ENCODE data around the gene REC8. TPM values are rescaled to one million over a fixed set of nuclear protein-coding genes. Genes with fewer than 3 reads are reported as not detected.
A peak's percentile ranks its signal among the peaks of the same experiment; 100 is the strongest.

The REC8 gene
- total RNA-seq = 10 to 100 TPM; 32.4 to 82.5 (median 41.5) TPM
- 16.7 TPM for total RNA-seq (2013)
- total RNA-seq = 8.3 to 87.8 (median 24.5) reads per million in 29 experiments

- POLR2A ChIA-PET = interaction anchor here (0.5 to 1.2 kb wide), 6 partner anchors 8 to 227 kb away, joined by 4 to 9 read pairs (median 4); partner anchors contain the start of gene NYNRIN (in 1 of the 2)
Measured at GRCh38 chr14:24171422-24172260, at the start of gene REC8. Gene REC8, plus strand, starts transcription at chr14:24172080. Its CDS starts 473 bp downstream, at chr14:24172553.

GRCh38 chr14:24122416-24122815, 49.5 kb upstream of the REC8 start:
- Mint-ChIP-seq H3K4me3 (no peak overlapping the region), H3K36me3 (peaks cover 54% of the 10 kb centered on the region), H3K4me1 (peaks cover 7 to 13% (median 7%) of the 10 kb centered on the region in 3 donors), H3K27ac (peak overlapping the region in 1 of 2 donors; percentile 9), H3K9me3 (no peaks in the 10 kb centered on the region), H3K27me3 (no peaks in the 10 kb centered on the region)
- Histone ChIP-seq H3K27me3 (replicated peaks in 1 of 2; ENCODE audit: control insufficient read depth in 2 of 2, extremely low read depth in 1 of 2, insufficient read depth in 2 of 2, low read length in 1 of 2) (no peaks in the 10 kb centered on the region), H3K4me3 (ENCODE audit: control insufficient read depth in 1 of 2, extremely low read depth in 1 of 2, low read length in 1 of 2) (no peak overlapping the region), H3K27ac (ENCODE audit: low read length) (no peak overlapping the region), H3K36me3 (ENCODE audit: control insufficient read depth in 2 of 2, extremely low read depth in 1 of 2, insufficient read depth in 1 of 2, low read length in 1 of 2) (peaks cover 3 to 69% of the 10 kb centered on the region in 2 donors), H3K9me3 (no peaks in the 10 kb centered on the region), H3K4me1 (ENCODE audit: control insufficient read depth in 1 of 2, extremely low read depth in 1 of 2, insufficient read depth in 2 of 2, low read length in 2 of 2) (peaks cover 0 to 2% of the 10 kb centered on the region in 2 experiments)
- ChIA-PET POLR2A (interaction anchor here (0.7 to 1.0 kb wide), 5 partner anchors 11 to 301 kb away, joined by 3 to 6 read pairs (median 4); partner anchors contain the start of gene PSME1 (in 1 of the 2)), CTCF (interaction anchor here in 1 of 2 donors (0.7 to 1.7 kb wide), 2 partner anchors 14 to 521 kb away, joined by 3 to 6 read pairs; no protein-coding TSS in a partner anchor)
- 93% methylated on average over 4 of the region's 4 CpGs for WGBS (ENCODE audit: insufficient coverage)
- DNase-seq (no peak), ATAC-seq (replicated peaks in 1 of 4) (peak in 1 of 4 experiments; percentile 8)

More at GRCh38 chr14:24171422-24172260, at the start of gene REC8:
- peak; percentile 47 to 87 (median 77) for DNase-seq
- Histone ChIP-seq H3K27ac (ENCODE audit: low read length) (peak within 1 kb of the TSS; percentile 27), H3K27me3 (replicated peaks in 1 of 2; ENCODE audit: control insufficient read depth in 2 of 2, extremely low read depth in 1 of 2, insufficient read depth in 2 of 2, low read length in 1 of 2) (no peaks in the 10 kb centered on the region), H3K4me3 (ENCODE audit: control insufficient read depth in 1 of 2, extremely low read depth in 1 of 2, low read length in 1 of 2) (peak within 1 kb of the TSS; percentile 48 to 58), H3K9me3 (no peaks in the 10 kb centered on the region), H3K4me1 (ENCODE audit: control insufficient read depth in 1 of 2, extremely low read depth in 1 of 2, insufficient read depth in 2 of 2, low read length in 2 of 2) (peaks cover 2 to 28% of the 10 kb centered on the region in 2 experiments), H3K36me3 (ENCODE audit: control insufficient read depth in 2 of 2, extremely low read depth in 1 of 2, insufficient read depth in 1 of 2, low read length in 1 of 2) (peaks cover 3 to 22% of the 10 kb centered on the region in 2 donors)
- peaks cover 26 to 52% (median 37%) of the 10 kb centered on the region in 3 donors for H3K4me1 Mint-ChIP-seq
- peak within 1 kb of the TSS; percentile 79 to 91 (median 86) for H3K4me3 Mint-ChIP-seq
- H3K9me3 Mint-ChIP-seq = no peaks in the 10 kb centered on the region
- ATAC-seq (replicated peaks in 1 of 4) = peak; percentile 79 to 88 (median 85)
- H3K27me3 Mint-ChIP-seq = no peaks in the 10 kb centered on the region
- H3K36me3 Mint-ChIP-seq = peaks cover 34% of the 10 kb centered on the region
- 21% methylated on average over 51 of the region's 63 CpGs for WGBS (ENCODE audit: insufficient coverage)
- H3K27ac Mint-ChIP-seq = peak within 1 kb of the TSS; percentile 87 to 93
- CTCF ChIA-PET = interaction anchor here in 1 of 2 donors (0.6 to 0.7 kb wide), 2 partner anchors 9 to 11 kb away, joined by 3 to 4 read pairs; partner anchors contain the start of gene IRF9

- no peaks in the 10 kb centered on the region for H3K9me3 Mint-ChIP-seq
- H3K4me3 Mint-ChIP-seq = no peak overlapping the region
- H3K27ac ChIP-seq (ENCODE audit: low read length) = no peak overlapping the region
- H3K27me3 Mint-ChIP-seq = no peaks in the 10 kb centered on the region
- 97% methylated on average over 5 of the region's 8 CpGs for WGBS (ENCODE audit: insufficient coverage)
- no peaks in the 10 kb centered on the region for H3K27me3 ChIP-seq (replicated peaks in 1 of 2; ENCODE audit: control insufficient read depth in 2 of 2, extremely low read depth in 1 of 2, insufficient read depth in 2 of 2, low read length in 1 of 2)
- peaks cover 3 to 65% of the 10 kb centered on the region in 2 donors for H3K36me3 ChIP-seq (ENCODE audit: control insufficient read depth in 2 of 2, extremely low read depth in 1 of 2, insufficient read depth in 1 of 2, low read length in 1 of 2)
- no peak overlapping the region for H3K4me3 ChIP-seq (ENCODE audit: control insufficient read depth in 1 of 2, extremely low read depth in 1 of 2, low read length in 1 of 2)
- POLR2A ChIA-PET = interaction anchor here (0.9 to 1.1 kb wide), 4 partner anchors 8 to 301 kb away, joined by 3 to 4 read pairs (median 3); partner anchors contain the start of genes DCAF11 (in 1 of the 2), NRL (in 1 of the 2) and PSME1 (in 1 of the 2)
- DNase-seq = no peak
- peak overlapping the region in 1 of 2 donors; percentile 22 for H3K27ac Mint-ChIP-seq
- H3K4me1 Mint-ChIP-seq = peaks cover 3 to 9% (median 7%) of the 10 kb centered on the region in 3 donors
- H3K36me3 Mint-ChIP-seq = peaks cover 49% of the 10 kb centered on the region
- no peaks in the 10 kb centered on the region for H3K4me1 ChIP-seq (ENCODE audit: control insufficient read depth in 1 of 2, extremely low read depth in 1 of 2, insufficient read depth in 2 of 2, low read length in 2 of 2)
- ATAC-seq (replicated peaks in 1 of 4) = peak in 1 of 4 experiments; percentile 7
- CTCF ChIA-PET = interaction anchor here in 1 of 2 donors (1.7 kb wide), 1 partner anchor 14 kb away, joined by 6 read pairs; no protein-coding TSS in a partner anchor
- no peaks in the 10 kb centered on the region for H3K9me3 ChIP-seq
Measured at GRCh38 chr14:24122898-24123297, 49.0 kb upstream of the REC8 start.

- peaks cover 3 to 56% of the 10 kb centered on the region in 2 donors for H3K36me3 ChIP-seq (ENCODE audit: control insufficient read depth in 2 of 2, extremely low read depth in 1 of 2, insufficient read depth in 1 of 2, low read length in 1 of 2)
- no peaks in the 10 kb centered on the region for H3K4me1 ChIP-seq (ENCODE audit: control insufficient read depth in 1 of 2, extremely low read depth in 1 of 2, insufficient read depth in 2 of 2, low read length in 2 of 2)
- DNase-seq (no peak), ATAC-seq (replicated peaks in 1 of 4) (peak in 2 of 4 experiments; percentile 16 to 22)
- Mint-ChIP-seq H3K4me1 (peaks cover 0 to 3% (median 2%) of the 10 kb centered on the region in 3 donors), H3K27ac (peak overlapping the region in 1 of 2 donors; percentile 22), H3K4me3 (no peak overlapping the region), H3K9me3 (no peaks in the 10 kb centered on the region), H3K36me3 (peaks cover 41% of the 10 kb centered on the region), H3K27me3 (no peaks in the 10 kb centered on the region)
- no peak overlapping the region for H3K4me3 ChIP-seq (ENCODE audit: control insufficient read depth in 1 of 2, extremely low read depth in 1 of 2, low read length in 1 of 2)
- H3K27ac ChIP-seq (ENCODE audit: low read length) = no peak overlapping the region
- ChIA-PET CTCF (no interaction called here), POLR2A (interaction anchor here in 1 of 2 donors (0.6 to 1.1 kb wide), 2 partner anchors 9 to 103 kb away, joined by 3 read pairs; partner anchors contain the start of genes DCAF11 and NRL)
- 90% methylated on average over 6 of the region's 9 CpGs for WGBS (ENCODE audit: insufficient coverage)
- no peaks in the 10 kb centered on the region for H3K9me3 ChIP-seq
- H3K27me3 ChIP-seq (replicated peaks in 1 of 2; ENCODE audit: control insufficient read depth in 2 of 2, extremely low read depth in 1 of 2, insufficient read depth in 2 of 2, low read length in 1 of 2) = no peaks in the 10 kb centered on the region
Measured at GRCh38 chr14:24123424-24124417, 48.2 kb upstream of the REC8 start.

- Histone ChIP-seq H3K4me1 (ENCODE audit: control insufficient read depth in 1 of 2, extremely low read depth in 1 of 2, insufficient read depth in 2 of 2, low read length in 2 of 2) (peaks cover 2 to 5% of the 10 kb centered on the region in 2 experiments), H3K9me3 (no peaks in the 10 kb centered on the region), H3K27me3 (replicated peaks in 1 of 2; ENCODE audit: control insufficient read depth in 2 of 2, extremely low read depth in 1 of 2, insufficient read depth in 2 of 2, low read length in 1 of 2) (no peaks in the 10 kb centered on the region), H3K36me3 (ENCODE audit: control insufficient read depth in 2 of 2, extremely low read depth in 1 of 2, insufficient read depth in 1 of 2, low read length in 1 of 2) (peaks cover 3 to 25% of the 10 kb centered on the region in 2 donors), H3K4me3 (ENCODE audit: control insufficient read depth in 1 of 2, extremely low read depth in 1 of 2, low read length in 1 of 2) (no peak overlapping the region), H3K27ac (ENCODE audit: low read length) (no peak overlapping the region)
- no peak for DNase-seq
- POLR2A ChIA-PET = interaction anchor here (0.7 to 2.0 kb wide), 6 partner anchors 9 to 949 kb away, joined by 5 to 11 read pairs (median 6); partner anchors contain the start of genes DCAF11 (in 1 of the 2) and NRL (in 1 of the 2)
- Mint-ChIP-seq H3K27me3 (no peaks in the 10 kb centered on the region), H3K27ac (no peak overlapping the region), H3K4me3 (no peak overlapping the region), H3K36me3 (peaks cover 19% of the 10 kb centered on the region), H3K4me1 (peaks cover 4 to 12% (median 7%) of the 10 kb centered on the region in 3 donors), H3K9me3 (no peaks in the 10 kb centered on the region)
- no peak for ATAC-seq (replicated peaks in 1 of 4)
- CTCF ChIA-PET = interaction anchor here in 1 of 2 donors (0.6 kb wide), 1 partner anchor 537 kb away, joined by 12 read pairs; no protein-coding TSS in a partner anchor
Measured at GRCh38 chr14:24126939-24127338, 44.9 kb upstream of the REC8 start.
